Activated CD4-positive, CD25-positive, alpha-beta regulatory T cell treated with anti-CD3 and anti-CD28 coated beads, Interleukin-2, amount 50 U/mL, for 72 hours (primary cell): Measurements from ENCODE around the gene ACTG1.

Source experiments
- DNase-seq: peaks from one replicate; pipeline ENCODE4 v3.0.0; 2021

The ACTG1 gene

DNA sequence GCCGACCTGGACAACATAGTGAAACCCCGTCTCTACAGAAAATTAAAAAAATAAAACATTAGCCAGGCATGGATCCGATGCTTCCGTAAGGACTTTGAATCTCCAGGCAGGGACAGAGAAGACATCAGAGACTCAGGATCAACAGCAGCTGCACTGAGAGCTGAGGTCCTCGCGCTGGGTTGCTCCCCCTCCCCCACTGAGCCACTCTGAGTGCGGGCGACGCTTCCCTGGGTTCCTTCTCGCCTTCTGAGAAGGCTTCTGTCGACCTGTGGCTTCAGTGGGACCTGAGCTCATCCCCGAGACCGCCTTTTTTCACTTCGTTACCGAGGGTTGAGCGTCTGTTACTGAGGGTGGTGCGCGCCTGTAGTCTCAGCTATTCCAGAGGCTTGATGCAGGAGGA, 20.4 kb downstream of the ACTG1 start:
- DNase-seq, result no peak

DNA sequence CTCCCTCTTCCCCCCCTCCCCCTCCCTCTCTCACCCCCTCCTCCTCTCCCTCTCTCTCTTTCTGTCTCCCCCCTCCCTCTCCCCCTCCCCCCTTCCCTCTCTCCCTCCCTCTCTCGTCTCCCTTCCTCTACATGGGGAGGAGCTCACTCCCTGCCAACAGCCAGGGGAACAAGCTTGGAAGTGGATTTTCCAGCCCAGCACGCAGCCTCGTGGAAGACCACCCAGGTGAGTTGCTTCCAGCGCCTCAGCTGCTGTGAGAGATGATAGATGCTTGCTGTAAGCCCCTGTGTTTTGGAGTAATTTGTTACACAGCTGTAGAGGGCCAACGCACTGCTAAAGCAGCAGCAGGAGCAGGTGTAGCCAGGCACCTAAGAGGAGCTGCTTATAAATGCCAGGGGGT, 20.8 kb downstream of the ACTG1 start:
- no peak for DNase-seq

DNA sequence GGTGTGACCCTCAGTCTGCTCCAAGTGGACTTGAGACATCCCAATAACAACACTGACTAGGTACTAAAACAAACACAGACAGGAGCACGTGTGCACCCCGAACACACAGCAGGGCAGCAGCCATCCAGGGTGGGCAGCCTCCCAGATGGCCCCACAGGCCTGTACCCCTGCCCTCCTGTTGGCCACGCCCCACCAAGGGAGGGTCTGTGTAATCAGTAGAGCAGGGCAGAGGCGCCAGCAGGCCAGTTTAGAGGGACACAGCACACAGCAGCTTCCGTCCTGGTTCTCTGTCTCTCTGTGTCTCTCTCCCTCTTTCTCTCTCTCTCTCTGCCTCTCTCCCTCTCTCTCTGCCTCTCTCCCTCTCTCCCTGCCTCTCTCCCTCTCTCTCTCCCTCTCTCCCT, 21.4 kb downstream of the ACTG1 start:
- no peak for DNase-seq

GRCh38 chr17:81489998-81490992, 22.3 kb downstream of the ACTG1 start:
- DNase-seq, result no peak

GRCh38 chr17:81489012-81489997, 23.3 kb downstream of the ACTG1 start:
- DNase-seq, result no peak

GRCh38 chr17:81488276-81488860, 24.2 kb downstream of the ACTG1 start:
- DNase-seq, result no peak

GRCh38 chr17:81487487-81488275, 24.9 kb downstream of the ACTG1 start:
- DNase-seq, result peak; percentile 78

GRCh38 chr17:81487089-81487486, 25.5 kb downstream of the ACTG1 start:
- DNase-seq, result no peak

DNA sequence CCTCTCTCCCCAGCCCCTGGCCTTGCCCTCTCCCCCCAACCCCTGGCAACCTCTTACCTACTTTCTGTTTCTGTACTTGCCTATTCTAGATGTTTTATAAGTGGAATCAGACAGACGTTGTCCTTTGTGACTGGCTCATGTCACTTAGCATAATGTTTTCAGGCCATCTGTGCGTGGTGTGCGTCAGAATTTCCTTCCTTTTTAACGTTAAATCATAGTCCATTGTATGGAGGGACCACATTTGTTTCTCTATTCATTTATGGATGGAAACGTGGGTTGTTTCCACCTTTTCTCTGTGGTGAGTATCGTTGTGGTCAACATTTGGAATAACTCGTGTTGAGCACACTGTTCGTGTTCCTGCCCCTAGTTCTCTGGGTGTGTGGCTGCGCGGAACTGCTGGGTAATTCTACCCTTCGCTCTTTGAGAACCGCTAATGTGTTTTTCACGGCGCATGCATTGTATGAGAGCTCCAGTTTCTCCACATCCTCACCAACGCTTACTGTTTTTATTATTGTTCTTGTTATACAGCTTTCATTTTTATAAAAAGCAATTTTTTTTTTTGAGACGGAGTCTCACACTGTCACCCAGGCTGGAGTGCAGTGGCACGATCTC, 26.3 kb downstream of the ACTG1 start:
- no peak for DNase-seq

DNA sequence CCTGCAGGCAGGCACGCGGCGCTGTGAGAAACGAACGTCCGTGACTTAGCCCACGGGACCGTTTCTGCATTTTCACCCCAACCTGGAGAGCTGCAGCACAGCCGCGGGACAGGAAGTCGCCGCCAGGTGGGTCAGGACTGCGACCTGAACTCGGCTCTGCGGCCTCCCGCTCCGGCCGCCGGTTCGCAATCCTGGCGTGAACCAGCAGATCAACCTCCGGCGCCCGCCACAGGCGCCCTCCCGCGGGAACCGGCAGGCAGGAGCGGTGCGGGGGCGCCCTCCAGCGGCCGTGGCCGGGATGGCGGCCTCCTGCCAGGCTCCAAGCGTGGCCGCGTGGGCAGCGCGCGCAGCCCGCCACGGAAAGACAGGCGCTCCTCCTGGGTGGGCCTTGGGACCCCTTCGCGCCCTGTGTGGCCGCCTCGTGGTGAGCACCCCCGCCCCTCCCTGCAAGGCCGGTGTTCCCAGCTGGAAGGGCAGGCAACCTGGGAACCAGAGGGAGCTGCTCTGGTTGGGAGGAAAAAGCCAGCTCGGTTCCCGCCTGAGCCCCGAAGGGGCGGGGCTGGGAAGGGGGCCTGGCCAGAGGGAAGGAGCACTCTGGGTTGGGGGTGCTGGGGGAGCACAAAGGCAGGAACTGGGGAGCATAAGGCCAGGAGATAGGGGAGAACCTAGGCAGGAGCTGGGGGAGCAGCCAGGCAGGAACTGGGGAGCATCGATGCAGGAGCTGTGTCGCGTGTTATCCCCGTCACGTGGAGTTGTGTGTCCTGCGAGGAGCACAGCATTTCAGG, 28.2 kb downstream of the ACTG1 start:
- DNase-seq, result peak; percentile 90

- DNase-seq, result no peak
Measured at GRCh38 chr17:81483862-81484194, 28.8 kb downstream of the ACTG1 start.

DNA sequence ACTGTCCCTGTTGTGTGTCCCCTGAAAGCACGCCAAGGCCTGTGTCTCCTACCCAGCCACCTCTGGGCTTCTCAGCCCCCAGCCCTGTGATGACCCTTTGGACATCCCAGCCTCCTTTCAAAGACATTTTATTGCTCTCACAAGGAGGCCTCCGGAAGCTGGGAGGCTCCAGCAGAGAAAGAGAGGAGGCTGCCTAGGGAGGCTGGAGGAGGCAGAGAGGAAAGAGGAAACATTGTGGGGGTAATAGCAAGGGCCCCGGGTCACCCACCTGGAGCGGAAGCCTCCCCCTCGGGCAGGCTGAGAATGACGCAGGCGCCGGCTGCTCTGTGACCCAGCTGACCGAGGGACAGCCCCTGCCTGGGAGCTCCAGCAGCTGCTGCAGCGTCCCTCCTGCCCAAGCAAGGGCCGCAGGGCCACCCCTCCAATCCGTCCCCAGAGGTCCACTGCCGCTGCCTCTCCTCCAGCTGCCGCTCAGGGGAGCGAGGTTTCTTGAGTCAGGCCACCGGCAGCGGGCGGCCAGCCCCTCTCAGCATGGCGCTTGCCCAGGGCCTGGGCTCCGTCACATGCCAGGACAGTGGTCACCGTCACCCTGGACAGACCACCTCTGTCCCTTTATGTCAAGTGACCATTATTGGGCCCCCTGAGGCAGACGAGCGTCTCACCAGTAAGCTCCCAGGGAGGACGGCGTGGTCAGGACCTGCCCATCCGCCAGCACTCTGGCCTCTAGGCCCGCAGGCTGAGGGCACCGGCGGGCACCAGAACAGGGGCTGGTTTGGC, 29.3 kb downstream of the ACTG1 start:
- DNase-seq, result no peak

DNA sequence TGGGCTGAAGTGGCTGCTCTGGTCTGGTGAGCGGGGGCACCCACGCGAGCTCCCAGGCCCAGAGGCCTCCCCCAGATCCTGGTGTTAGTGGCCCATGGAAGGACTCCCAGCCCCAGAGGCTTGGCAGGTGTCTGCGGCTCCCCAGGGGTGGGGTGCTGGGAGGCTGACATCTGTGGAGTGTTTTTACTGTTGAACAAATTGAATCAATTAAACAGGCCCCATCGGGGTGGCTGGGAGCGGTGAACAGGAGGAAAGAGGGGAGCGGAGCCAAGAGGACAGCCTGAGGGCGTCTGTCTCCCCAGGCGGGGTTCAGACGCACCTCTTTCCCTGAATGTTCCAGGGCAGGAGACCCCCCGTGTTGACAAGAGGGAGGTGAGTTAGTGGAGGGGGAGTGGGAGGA, 29.9 kb downstream of the ACTG1 start:
- DNase-seq, result no peak

DNA sequence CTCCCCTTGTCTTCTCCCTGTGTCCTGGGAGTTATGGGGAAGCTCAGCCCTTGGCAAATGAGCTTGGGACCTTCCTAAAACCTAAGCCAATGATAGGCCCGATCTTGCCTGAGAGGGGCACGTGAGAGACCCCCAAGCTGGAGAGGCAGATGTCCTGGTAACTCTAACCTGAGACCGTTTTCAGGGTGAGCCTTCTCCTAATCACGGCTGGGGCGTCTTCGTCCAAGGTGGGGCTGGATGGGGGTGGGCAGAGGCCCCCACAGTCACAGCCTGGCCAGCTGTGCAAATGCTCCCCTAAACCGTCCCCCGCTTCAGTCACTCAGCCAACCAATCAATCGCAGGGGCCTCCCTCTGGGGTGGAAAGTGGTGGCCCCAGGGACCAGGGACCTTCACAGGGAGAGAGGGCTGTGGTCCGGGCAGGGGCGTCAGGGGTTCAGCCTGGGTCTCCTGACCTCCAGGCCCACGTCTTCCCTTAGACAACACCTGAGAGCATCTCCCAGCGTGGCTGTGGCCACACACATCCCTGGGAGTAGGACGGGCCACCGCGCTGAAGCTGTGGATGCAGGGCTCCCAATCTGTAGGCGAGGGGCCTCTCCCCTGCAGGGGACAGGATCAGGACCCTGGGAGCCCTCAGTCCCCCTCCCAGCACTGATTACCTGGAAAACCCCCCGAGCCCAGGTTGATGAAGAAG, 30.6 kb downstream of the ACTG1 start:
- no peak for DNase-seq

- DNase-seq, result no peak
Measured at GRCh38 chr17:81481073-81481799, 31.4 kb downstream of the ACTG1 start.

GRCh38 chr17:81480140-81481072, 32.2 kb downstream of the ACTG1 start:
- no peak for DNase-seq

GRCh38 chr17:81479175-81480071, 33.2 kb downstream of the ACTG1 start:
- no peak for DNase-seq
